Caco-2 (cell line): ENCODE measurements around the gene QRICH1. TPM values are rescaled to one million over a fixed set of nuclear protein-coding genes. Genes with fewer than 3 reads are reported as not detected.

Experiments used
- BruUV-seq: library from RNA; stranded (reverse); fragments of 400-500 nt; replicated peaks from 2 replicates; lab custom pipeline; 2021; lab: Mats Ljungman, UMichigan
- CTCF ChIA-PET: fragments of 300-600 bp; sonication (Branson Sonifier 250); formaldehyde crosslinking; loops from one replicate; lab custom pipeline; 2022; ENCODE audit warnings: antibody characterized with exemption; lab: Charles Lee
- POLR2A ChIA-PET: fragments of 300-600 bp; sonication (Branson Sonifier 250); formaldehyde crosslinking; loops from one replicate; lab custom pipeline; 2022; ENCODE audit warnings: antibody characterized with exemption; lab: Charles Lee
- DNase-seq, 2 experiments: peaks; one replicate each; pipeline versions ENCODE4 v3.0.0 to v3.0.0-alpha.2; 2020 to 2022
- H3K27me3 ChIP-seq: replicated peaks from 2 replicates; pipeline ENCODE4 v1.6.0; 2011; ENCODE audit warnings: low read length; ENCODE audit not compliant: control insufficient read depth, insufficient read depth
- H3K36me3 ChIP-seq: 2 replicates; pipeline ENCODE4 v1.5.1; 2011; ENCODE audit warnings: low read length; ENCODE audit not compliant: control insufficient read depth, insufficient read depth
- H3K4me1 ChIP-seq: fragments of 250-450 bp; sonication (Bioruptor Pico); 2 replicates; pipeline ENCODE4 v1.5.1; 2020; ENCODE audit warnings: mild to moderate bottlenecking
- H3K4me3 ChIP-seq: 2 replicates; pipeline ENCODE4 v1.5.1; 2011; ENCODE audit warnings: low read depth, mild to moderate bottlenecking, control low read depth, low read length
- H3K9me3 ChIP-seq: fragments of 250-450 bp; sonication (Bioruptor Pico); 2 replicates; pipeline ENCODE4 v1.5.1; 2020; ENCODE audit warnings: mild to moderate bottlenecking, moderate library complexity
- H3K27ac Mint-ChIP-seq: one replicate; pipeline ENCODE4 v1.8.0; 2022; ENCODE audit warnings: mixed read lengths; ENCODE audit not compliant: unreplicated experiment
- H3K27me3 Mint-ChIP-seq: one replicate; pipeline ENCODE4 v1.8.0; 2022; ENCODE audit warnings: mixed read lengths; ENCODE audit not compliant: insufficient read depth, unreplicated experiment
- H3K36me3 Mint-ChIP-seq: one replicate; pipeline ENCODE4 v1.8.0; 2022; ENCODE audit warnings: mild to moderate bottlenecking, mixed read lengths; ENCODE audit not compliant: insufficient read depth, unreplicated experiment
- H3K4me1 Mint-ChIP-seq: one replicate; pipeline ENCODE4 v1.8.0; 2022; ENCODE audit warnings: low read depth, mixed read lengths; ENCODE audit not compliant: unreplicated experiment
- H3K4me3 Mint-ChIP-seq: one replicate; pipeline ENCODE4 v1.8.0; 2022; ENCODE audit warnings: mild to moderate bottlenecking, moderate library complexity, mixed read lengths; ENCODE audit not compliant: unreplicated experiment
- H3K9me3 Mint-ChIP-seq: one replicate; pipeline ENCODE4 v1.8.0; 2022; ENCODE audit warnings: mixed read lengths; ENCODE audit not compliant: unreplicated experiment
- intact Hi-C: fragments of 100-400 bp; cut with micrococcal nuclease; formaldehyde crosslinking; loops from one replicate; pipeline ENCODE4 v1.10.0; 2022; ENCODE audit not compliant: unreplicated experiment
- total RNA-seq: library from RNA; stranded (reverse); gene quantifications from 2 replicates; pipeline ENCODE4 v1.2.3, GENCODE V29; 2022
- TF ChIP-seq, protein P1 (sequence below), 2 experiments: fragments of 200-600 bp in 1 of 2; IDR thresholded peaks; 1 replicate in 1 of 2; 2 replicates in 1 of 2; pipeline versions ENCODE4 v1.5.1 to v1.8.0; 2011 to 2022; ENCODE audit warnings: antibody characterized with exemption in 1 of 2, control low read depth in 1 of 2, inconsistent platforms in 1 of 2, low read depth in 1 of 2, low read length in 1 of 2, mild to moderate bottlenecking in 1 of 2, moderate library complexity in 1 of 2; ENCODE audit not compliant: insufficient read depth in 1 of 2, severe bottlenecking in 1 of 2, unreplicated experiment in 1 of 2

Gene QRICH1
- total RNA-seq, 1 experiment from 2014 or later, result 119 TPM

- H3K27me3 Mint-ChIP-seq, result no peaks in the 10 kb centered on the region
- peak within 1 kb of the TSS; percentile 90 for H3K27ac Mint-ChIP-seq
- DNase-seq, result peak; percentile 87 to 88
- TF ChIP-seq, protein P1, sequence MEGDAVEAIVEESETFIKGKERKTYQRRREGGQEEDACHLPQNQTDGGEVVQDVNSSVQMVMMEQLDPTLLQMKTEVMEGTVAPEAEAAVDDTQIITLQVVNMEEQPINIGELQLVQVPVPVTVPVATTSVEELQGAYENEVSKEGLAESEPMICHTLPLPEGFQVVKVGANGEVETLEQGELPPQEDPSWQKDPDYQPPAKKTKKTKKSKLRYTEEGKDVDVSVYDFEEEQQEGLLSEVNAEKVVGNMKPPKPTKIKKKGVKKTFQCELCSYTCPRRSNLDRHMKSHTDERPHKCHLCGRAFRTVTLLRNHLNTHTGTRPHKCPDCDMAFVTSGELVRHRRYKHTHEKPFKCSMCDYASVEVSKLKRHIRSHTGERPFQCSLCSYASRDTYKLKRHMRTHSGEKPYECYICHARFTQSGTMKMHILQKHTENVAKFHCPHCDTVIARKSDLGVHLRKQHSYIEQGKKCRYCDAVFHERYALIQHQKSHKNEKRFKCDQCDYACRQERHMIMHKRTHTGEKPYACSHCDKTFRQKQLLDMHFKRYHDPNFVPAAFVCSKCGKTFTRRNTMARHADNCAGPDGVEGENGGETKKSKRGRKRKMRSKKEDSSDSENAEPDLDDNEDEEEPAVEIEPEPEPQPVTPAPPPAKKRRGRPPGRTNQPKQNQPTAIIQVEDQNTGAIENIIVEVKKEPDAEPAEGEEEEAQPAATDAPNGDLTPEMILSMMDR (IDR thresholded peaks at IDR 0.05; ENCODE audit: insufficient read depth in 1 of 2, low read depth in 1 of 2, low read length in 1 of 2, severe bottlenecking in 1 of 2, unreplicated experiment in 1 of 2), result peak in 1 of 2 experiments; percentile 53
- intact Hi-C loops, result loop anchor here (1.0 kb wide), 3 partner anchors 12 to 38 kb away; partner anchors contain the start of genes QRICH1 and USP19
- BruUV-seq, result TSS peak; percentile 81
- Histone ChIP-seq H3K36me3 (peaks cover 3% of the 10 kb centered on the region; the same call in 1 of the 2 replicates), H3K4me1 (peaks cover 15% of the 10 kb centered on the region), H3K4me3 (peak within 1 kb of the TSS; percentile 66), H3K9me3 (no peaks in the 10 kb centered on the region), H3K27me3 (no peaks in the 10 kb centered on the region)
- peak within 1 kb of the TSS; percentile 93 for H3K4me3 Mint-ChIP-seq
- H3K4me1 Mint-ChIP-seq, result peaks cover 13% of the 10 kb centered on the region
- CTCF ChIA-PET, result interaction anchor here (1.0 to 2.0 kb wide), 5 partner anchors 12 to 447 kb away, joined by 4 to 15 read pairs (median 6); partner anchors contain the start of genes NCKIPSD, NDUFAF3, QRICH1 and USP19
- no peaks in the 10 kb centered on the region for H3K9me3 Mint-ChIP-seq
- H3K36me3 Mint-ChIP-seq, result peaks cover 26% of the 10 kb centered on the region
- POLR2A ChIA-PET, result interaction anchor here (0.5 to 3.1 kb wide), 8 partner anchors 12 to 296 kb away, joined by 3 to 27 read pairs (median 4); partner anchors contain the start of genes IMPDH2, NDUFAF3, NICN1 and QRICH1
Measured at GRCh38 chr3:49132437-49133225, 38.8 kb upstream of the QRICH1 start, which contains the start of gene LAMB2. LAMB2 (minus strand) TSS chr3:49133050; CDS start chr3:49132867, 183 bp downstream.

- TF ChIP-seq, protein P1 (IDR thresholded peaks at IDR 0.05; ENCODE audit: insufficient read depth in 1 of 2, low read depth in 1 of 2, low read length in 1 of 2, severe bottlenecking in 1 of 2, unreplicated experiment in 1 of 2), result no peak
- CTCF ChIA-PET, result interaction anchor here (1.0 to 2.0 kb wide), 4 partner anchors 11 to 144 kb away, joined by 6 to 15 read pairs (median 6); partner anchors contain the start of genes NDUFAF3, QRICH1 and USP19
Measured at GRCh38 chr3:49132073-49132436, 38.2 kb upstream of the QRICH1 start.

GRCh38 chr3:49131576-49131975 lies 37.7 kb upstream of the QRICH1 start:
- Mint-ChIP-seq H3K27ac (peak overlapping the region; percentile 90), H3K36me3 (peaks cover 30% of the 10 kb centered on the region), H3K27me3 (no peaks in the 10 kb centered on the region), H3K4me3 (peak overlapping the region; percentile 93), H3K4me1 (peaks cover 13% of the 10 kb centered on the region), H3K9me3 (no peaks in the 10 kb centered on the region)
- no TSS peak for BruUV-seq
- intact Hi-C loops, result no loop called here
- TF ChIP-seq, protein P1 (IDR thresholded peaks at IDR 0.05; ENCODE audit: insufficient read depth in 1 of 2, low read depth in 1 of 2, low read length in 1 of 2, severe bottlenecking in 1 of 2, unreplicated experiment in 1 of 2), result no peak
- peaks cover 15% of the 10 kb centered on the region for H3K4me1 ChIP-seq
- H3K36me3 ChIP-seq, result peaks cover 3% of the 10 kb centered on the region; the same call in 1 of the 2 replicates
- H3K4me3 ChIP-seq, result peak overlapping the region; percentile 66
- DNase-seq, result no peak
- ChIA-PET CTCF (interaction anchor here (1.4 to 1.5 kb wide), 2 partner anchors 11 to 110 kb away, joined by 6 read pairs; partner anchors contain the start of genes NDUFAF3 and USP19), POLR2A (interaction anchor here (1.7 to 3.1 kb wide), 2 partner anchors 11 to 37 kb away, joined by 12 to 27 read pairs; partner anchors contain the start of genes QRICH1 and USP19)
- H3K27me3 ChIP-seq, result no peaks in the 10 kb centered on the region
- H3K9me3 ChIP-seq, result no peaks in the 10 kb centered on the region

More at GRCh38 chr3:49132073-49132436, 38.2 kb upstream of the QRICH1 start:
- H3K27ac Mint-ChIP-seq, result peak overlapping the region; percentile 90
- DNase-seq, result no peak
- intact Hi-C loops, result loop anchor here (1.0 kb wide), 1 partner anchor 12 kb away; the partner anchor contains the start of gene USP19
- H3K4me3 ChIP-seq, result peak overlapping the region; percentile 66
- H3K36me3 Mint-ChIP-seq, result peaks cover 26% of the 10 kb centered on the region
- H3K4me3 Mint-ChIP-seq, result peak overlapping the region; percentile 93
- peaks cover 13% of the 10 kb centered on the region for H3K4me1 Mint-ChIP-seq
- no peaks in the 10 kb centered on the region for H3K27me3 ChIP-seq
- peaks cover 3% of the 10 kb centered on the region; the same call in 1 of the 2 replicates for H3K36me3 ChIP-seq
- H3K9me3 Mint-ChIP-seq, result no peaks in the 10 kb centered on the region
- no TSS peak for BruUV-seq
- no peaks in the 10 kb centered on the region for H3K9me3 ChIP-seq
- POLR2A ChIA-PET, result interaction anchor here (0.9 to 3.1 kb wide), 6 partner anchors 12 to 297 kb away, joined by 3 to 27 read pairs (median 4); partner anchors contain the start of genes IMPDH2, NICN1, QRICH1 and USP19
- no peaks in the 10 kb centered on the region for H3K27me3 Mint-ChIP-seq
- H3K4me1 ChIP-seq, result peaks cover 15% of the 10 kb centered on the region
